Measurements from ENCODE around the gene KCNE1. TPM values are rescaled to one million over a fixed set of nuclear protein-coding genes. Genes with fewer than 3 reads are reported as not detected.
A peak's percentile ranks its signal among the peaks of the same experiment; 100 is the strongest.

The KCNE1 gene
- total and polyA plus RNA-seq, 2 of the 13 experiments (the other 11 are each of a cell fraction or from before 2014, with no cell fraction given): 0.35 TPM; not detected in 1

- TF ChIP-seq ATF7-NPFF (CRISPR knock-in tag; IDR thresholded peaks at IDR 0.05; ENCODE audit: low read depth) (no peak), PHF21A (CRISPR knock-in tag; IDR thresholded peaks at IDR 0.05) (no peak), ZSCAN25 (CRISPR knock-in tag; IDR thresholded peaks at IDR 0.05) (no peak), MEIS2 (CRISPR knock-in tag; IDR thresholded peaks at IDR 0.05) (no peak), ZMAT5 (CRISPR knock-in tag; IDR thresholded peaks at IDR 0.05; ENCODE audit: borderline replicate concordance, low read depth) (no peak), TFAP4 (IDR thresholded peaks at IDR 0.05; ENCODE audit: borderline replicate concordance, low read depth) (0 out of 2 replicates have a peak, but pooled peaks have one; percentile 11), ERF (CRISPR knock-in tag; IDR thresholded peaks at IDR 0.05) (no peak), GTF2F1 (IDR thresholded peaks at IDR 0.05; ENCODE audit: low read length) (no peak), ZNF709 (CRISPR knock-in tag; IDR thresholded peaks at IDR 0.05) (no peak), ATF6 (CRISPR knock-in tag; conservative IDR thresholded peaks at IDR 0.05) (no peak), ZNF782 (CRISPR knock-in tag; IDR thresholded peaks at IDR 0.05; ENCODE audit: borderline replicate concordance) (no peak), ZBTB34 (CRISPR knock-in tag; IDR thresholded peaks at IDR 0.05) (no peak), RNF219 (CRISPR knock-in tag; IDR thresholded peaks at IDR 0.05) (no peak), ZNF546 (CRISPR knock-in tag; conservative IDR thresholded peaks at IDR 0.05) (no peak), ZNF572 (CRISPR knock-in tag; IDR thresholded peaks at IDR 0.05) (no peak), ZNF790 (CRISPR knock-in tag; IDR thresholded peaks at IDR 0.05; ENCODE audit: borderline replicate concordance) (no peak), E2F1 (CRISPR knock-in tag; IDR thresholded peaks at IDR 0.05) (no peak), ARNTL (CRISPR knock-in tag; IDR thresholded peaks at IDR 0.05) (no peak), ZBTB25 (CRISPR knock-in tag; IDR thresholded peaks at IDR 0.05) (no peak), CBX1 (IDR thresholded peaks at IDR 0.05; ENCODE audit: low read depth) (no peak), HMG20A (CRISPR knock-in tag; IDR thresholded peaks at IDR 0.05; ENCODE audit: borderline replicate concordance) (no peak)
Observed at GRCh38 chr21:34545079-34545884, 33.3 kb upstream of the KCNE1 start (continued).
